IMR-90 (cell line): ENCODE results near the gene MUC6. TPM values are rescaled to one million over a fixed set of nuclear protein-coding genes. Genes with fewer than 3 reads are reported as not detected.

Experiments
- BHLHE40 ChIP-seq: fragments of 150-350 bp; IDR thresholded peaks from 2 replicates; pipeline ENCODE4 v1.6.1; 2016; ENCODE audit warnings: mild to moderate bottlenecking, low read depth, low read length
- MAFK ChIP-seq: IDR thresholded peaks from 2 replicates; pipeline ENCODE4 v1.6.1; 2012; ENCODE audit warnings: low read depth, low read length, improper control_type of control experiment
- NFE2L2 ChIP-seq: fragments of 150-350 bp; IDR thresholded peaks from 2 replicates; pipeline ENCODE4 v1.6.1; 2016; ENCODE audit warnings: low read depth, mild to moderate bottlenecking, low read length
- RFX5 ChIP-seq: IDR thresholded peaks from 2 replicates; pipeline ENCODE4 v1.8.0; 2012; ENCODE audit warnings: low read depth, mild to moderate bottlenecking, low read length, moderate library complexity
- USF2 ChIP-seq: fragments of 150-350 bp; IDR thresholded peaks from 2 replicates; pipeline ENCODE4 v1.6.1; 2017; ENCODE audit warnings: mild to moderate bottlenecking, antibody characterized with exemption, low read length, low read depth
- polyA plus RNA-seq, 3 experiments: library from polyadenylated mRNA; depleted of rRNA; stranded (reverse); fragments of >200 nt; gene quantifications; 2 replicates each; pipeline ENCODE4 v1.2.3, GENCODE V29; 2012; ENCODE audit warnings: low replicate concordance in 1 of 3
- total RNA-seq: library from RNA; depleted of rRNA; stranded (reverse); fragments of >200 nt; gene quantifications from 2 replicates; pipeline ENCODE4 v1.2.3, GENCODE V29; 2012

The MUC6 gene
- total and polyA plus RNA-seq, 2 of the 4 experiments (the other 2 are of a cell fraction) = not detected

- TF ChIP-seq USF2 (no peak), MAFK (no peak), RFX5 (no peak), NFE2L2 (no peak), BHLHE40 (no peak)
These were observed 46.5 kb upstream of the MUC6 start (continued) for GRCh38 chr11:1082728-1083620.
